Upper lobe of left lung (tissue), 6 donors: ENCODE data around the gene DELE1. TPM values are rescaled to one million over a fixed set of nuclear protein-coding genes. Genes with fewer than 3 reads are reported as not detected.

Experiments
- ATAC-seq, 2 donors: fragments of 200-7000 bp; cut with Tn5 transposase; one replicate each; pipeline ENCODE4 v1.9.1; 2022; ENCODE audit warnings: mild to moderate bottlenecking in 2 of 2, moderate library complexity in 2 of 2; ENCODE audit not compliant: low FRiP score in 2 of 2
- DNase-seq, 2 donors: peaks; one replicate each; pipeline ENCODE4 v3.0.0-alpha.2; 2019 to 2020
- H3K27ac ChIP-seq, 4 donors: fragments of 200-600 bp; sonication (generic); one replicate each; pipeline ENCODE4 v1.5.1; 2016 to 2019
- H3K27me3 ChIP-seq, 4 donors: fragments of 200-600 bp; sonication (generic); one replicate each; pipeline ENCODE4 v1.5.1; 2017 to 2019
- H3K36me3 ChIP-seq, 4 donors: fragments of 200-600 bp; sonication (generic); one replicate each; pipeline ENCODE4 v1.5.1; 2016 to 2019
- H3K4me1 ChIP-seq, 4 donors: fragments of 200-600 bp; sonication (generic); one replicate each; pipeline ENCODE4 v1.5.1; 2018 to 2019
- H3K4me3 ChIP-seq, 4 donors: fragments of 200-600 bp; sonication (generic); one replicate each; pipeline ENCODE4 v1.5.1; 2017 to 2019; ENCODE audit warnings: mild to moderate bottlenecking in 2 of 4, moderate library complexity in 1 of 4
- H3K9me3 ChIP-seq, 4 donors: fragments of 200-600 bp; sonication (generic); one replicate each; pipeline ENCODE4 v1.5.1; 2018 to 2019
- EP300 ChIP-seq, 4 donors: sonication (generic); formaldehyde crosslinking; IDR thresholded peaks; one replicate each; pipeline ENCODE4 v1.5.1; 2017; ENCODE audit warnings: antibody characterized with exemption in 4 of 4, control low read depth in 2 of 4
- POLR2A ChIP-seq, 4 donors: fragments of 450-650 bp; IDR thresholded peaks; one replicate each; pipeline ENCODE4 v1.5.1; 2016 to 2017; ENCODE audit warnings: antibody characterized with exemption in 4 of 4, mild to moderate bottlenecking in 2 of 4
- POLR2AphosphoS5 ChIP-seq, 2 donors: sonication (generic); formaldehyde crosslinking; IDR thresholded peaks; one replicate each; pipeline ENCODE4 v1.5.1; 2017; ENCODE audit warnings: antibody characterized with exemption in 2 of 2
- WGBS, 2 donors: methylation state at CpG; one replicate each; pipeline ENCODE4 v1.1.5; 2017 to 2018; 5-methylcytosine and 5-hydroxymethylcytosine counted together
- total RNA-seq, 6 donors: library from RNA; depleted of rRNA in 4 of 6; stranded (reverse); fragments of >200 nt in 4 of 6; gene quantifications; one replicate each; pipeline versions ENCODE4 v1.1.0 to v1.2.1, GENCODE V29; 2016 to 2021
- TF ChIP-seq, protein P1 (sequence below), 6 experiments: fragments of 450-650 bp in 4 of 6; fragments of 200-600 bp in 2 of 6; sonication (generic) in 2 of 6; IDR thresholded peaks; one replicate each; pipeline ENCODE4 v1.5.1; 2016 to 2019; ENCODE audit warnings: antibody characterized with exemption in 6 of 6
- donor health status: DM: no; HTN: no; CAD: no; lungs with moderate emphysema.
- donor health status: DM: no; HTN: yes; CAD: no; lungs with severe emphysema.

DELE1 gene
- total RNA-seq, 6 donors from 2014 or later = 59.4 to 151 (median 87.5) TPM

- 68 to 91% methylated on average over 2 of the region's 2 CpGs for WGBS, 2 donors
- H3K9me3 ChIP-seq = no peaks in the 10 kb centered on the region
- ATAC-seq (peak in 1 of 2 donors; percentile 28), DNase-seq (no peak)
- H3K4me3 ChIP-seq = peak overlapping the region; percentile 0 to 50 (median 28)
- H3K27ac ChIP-seq = peak overlapping the region in 3 of 4 donors; percentile 50 to 76 (median 67)
- peaks cover 29 to 50% (median 40%) of the 10 kb centered on the region in 4 donors for H3K4me1 ChIP-seq
- TF ChIP-seq, protein P1, sequence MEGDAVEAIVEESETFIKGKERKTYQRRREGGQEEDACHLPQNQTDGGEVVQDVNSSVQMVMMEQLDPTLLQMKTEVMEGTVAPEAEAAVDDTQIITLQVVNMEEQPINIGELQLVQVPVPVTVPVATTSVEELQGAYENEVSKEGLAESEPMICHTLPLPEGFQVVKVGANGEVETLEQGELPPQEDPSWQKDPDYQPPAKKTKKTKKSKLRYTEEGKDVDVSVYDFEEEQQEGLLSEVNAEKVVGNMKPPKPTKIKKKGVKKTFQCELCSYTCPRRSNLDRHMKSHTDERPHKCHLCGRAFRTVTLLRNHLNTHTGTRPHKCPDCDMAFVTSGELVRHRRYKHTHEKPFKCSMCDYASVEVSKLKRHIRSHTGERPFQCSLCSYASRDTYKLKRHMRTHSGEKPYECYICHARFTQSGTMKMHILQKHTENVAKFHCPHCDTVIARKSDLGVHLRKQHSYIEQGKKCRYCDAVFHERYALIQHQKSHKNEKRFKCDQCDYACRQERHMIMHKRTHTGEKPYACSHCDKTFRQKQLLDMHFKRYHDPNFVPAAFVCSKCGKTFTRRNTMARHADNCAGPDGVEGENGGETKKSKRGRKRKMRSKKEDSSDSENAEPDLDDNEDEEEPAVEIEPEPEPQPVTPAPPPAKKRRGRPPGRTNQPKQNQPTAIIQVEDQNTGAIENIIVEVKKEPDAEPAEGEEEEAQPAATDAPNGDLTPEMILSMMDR (IDR thresholded peaks at IDR 0.05) = no peak
- no peak for TF ChIP-seq POLR2A (IDR thresholded peaks at IDR 0.05)
- TF ChIP-seq EP300 (IDR thresholded peaks at IDR 0.05) = no peak
- no peak for TF ChIP-seq POLR2AphosphoS5 (IDR thresholded peaks at IDR 0.05)
- H3K36me3 ChIP-seq = peaks cover 0 to 20% (median 2%) of the 10 kb centered on the region in 4 donors
- H3K27me3 ChIP-seq = no peaks in the 10 kb centered on the region
Observed at GRCh38 chr5:141954194-141954593, 30.5 kb downstream of the DELE1 start.

- DNase-seq = peak; percentile 33 to 41
- WGBS, 2 donors = 46 to 47% methylated on average over 6 to 15 of the region's 16 CpGs
- ATAC-seq = no peak
- peaks cover 29 to 44% (median 38%) of the 10 kb centered on the region in 4 donors for H3K4me1 ChIP-seq
- no peaks in the 10 kb centered on the region for H3K9me3 ChIP-seq
- TF ChIP-seq POLR2A (IDR thresholded peaks at IDR 0.05) (no peak), POLR2AphosphoS5 (IDR thresholded peaks at IDR 0.05) (no peak), EP300 (IDR thresholded peaks at IDR 0.05) (no peak)
- TF ChIP-seq, protein P1 (IDR thresholded peaks at IDR 0.05) = no peak
- peak overlapping the region; percentile 22 to 50 (median 39) for H3K4me3 ChIP-seq
- no peaks in the 10 kb centered on the region for H3K27me3 ChIP-seq
- peaks cover 0 to 3% (median 0%) of the 10 kb centered on the region in 4 donors for H3K36me3 ChIP-seq
- peak overlapping the region; percentile 65 to 87 (median 72) for H3K27ac ChIP-seq
Observed at GRCh38 chr5:141957367-141957996, 33.8 kb downstream of the DELE1 start.

DNA sequence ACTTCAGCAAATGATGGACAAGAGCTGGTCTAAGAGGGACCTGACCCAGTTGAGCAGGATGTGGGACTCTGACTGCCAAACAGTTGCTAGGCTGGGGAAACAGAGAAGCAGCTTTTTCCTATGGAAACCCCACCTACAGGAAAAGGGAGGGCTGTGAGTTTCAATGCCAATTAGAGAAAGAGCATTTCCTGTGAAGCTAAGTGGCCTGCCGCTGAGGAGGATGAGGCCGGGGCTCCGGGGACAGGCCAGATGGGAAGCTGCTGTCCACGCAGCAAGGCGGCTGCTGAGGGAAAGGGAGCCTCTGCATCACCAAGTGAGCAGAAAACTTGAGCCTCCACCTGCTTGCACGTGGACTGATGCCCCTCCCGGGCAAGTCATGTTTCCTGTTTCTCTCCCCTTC lies 34.4 kb downstream of the DELE1 start, which contains the start of gene PCDH12:
TSS of gene PCDH12 (minus strand) at position 90 of the 400 bp plus-strand sequence. CDS start 351 bp downstream, outside the sequence.
- Histone ChIP-seq H3K9me3 (no peaks in the 10 kb centered on the region), H3K36me3 (peaks cover 0 to 3% (median 0%) of the 10 kb centered on the region in 4 donors), H3K4me1 (peaks cover 29 to 44% (median 38%) of the 10 kb centered on the region in 4 donors), H3K27me3 (no peaks in the 10 kb centered on the region), H3K27ac (peak within 1 kb of the TSS; percentile 65 to 87 (median 72)), H3K4me3 (peak within 1 kb of the TSS; percentile 22 to 50 (median 39))
- TF ChIP-seq POLR2AphosphoS5 (IDR thresholded peaks at IDR 0.05) (peak; percentile 61 to 74), EP300 (IDR thresholded peaks at IDR 0.05) (peak in 1 of 4 donors; percentile 53), POLR2A (IDR thresholded peaks at IDR 0.05) (peak in 2 of 4 donors; percentile 32 to 37)
- TF ChIP-seq, protein P1 (IDR thresholded peaks at IDR 0.05) = peak in 1 of 6 experiments; percentile 12
- ATAC-seq (peak; percentile 21 to 32), DNase-seq (peak; percentile 30 to 40)
- 14 to 16% methylated on average over 7 of the region's 7 CpGs for WGBS, 2 donors

- DNase-seq (peak in 1 of 2 donors; percentile 51), ATAC-seq (peak; percentile 37 to 77)
- Histone ChIP-seq H3K36me3 (peaks cover 0 to 3% (median 0%) of the 10 kb centered on the region in 4 donors), H3K4me3 (peak overlapping the region in 2 of 4 donors; percentile 35 to 50), H3K9me3 (no peaks in the 10 kb centered on the region), H3K27me3 (no peaks in the 10 kb centered on the region), H3K27ac (peak overlapping the region; percentile 65 to 87 (median 72)), H3K4me1 (peaks cover 29 to 44% (median 38%) of the 10 kb centered on the region in 4 donors)
- 42 to 52% methylated on average over 7 to 8 of the region's 8 CpGs for WGBS, 2 donors
- no peak for TF ChIP-seq EP300 (IDR thresholded peaks at IDR 0.05)
- peak in 1 of 2 donors; percentile 7 for TF ChIP-seq POLR2AphosphoS5 (IDR thresholded peaks at IDR 0.05)
Observed at GRCh38 chr5:141958546-141959172, 35.0 kb downstream of the DELE1 start.

- Histone ChIP-seq H3K9me3 (no peaks in the 10 kb centered on the region), H3K4me1 (peaks cover 29 to 44% (median 34%) of the 10 kb centered on the region in 4 donors), H3K36me3 (peaks cover 0 to 1% (median 0%) of the 10 kb centered on the region in 4 donors), H3K27me3 (no peaks in the 10 kb centered on the region), H3K27ac (peak overlapping the region; percentile 45 to 79 (median 60)), H3K4me3 (no peak overlapping the region)
- TF ChIP-seq, protein P1 (IDR thresholded peaks at IDR 0.05) = peak in 2 of 6 experiments; percentile 14 to 25
- TF ChIP-seq POLR2AphosphoS5 (IDR thresholded peaks at IDR 0.05) = no peak
- no peak for TF ChIP-seq POLR2A (IDR thresholded peaks at IDR 0.05)
- no peak for TF ChIP-seq EP300 (IDR thresholded peaks at IDR 0.05)
- DNase-seq (no peak), ATAC-seq (no peak)
- WGBS, 2 donors = 53 to 54% methylated on average over 10 of the region's 10 CpGs
Observed at GRCh38 chr5:141960018-141960417, 36.3 kb downstream of the DELE1 start.
